ENCODE measurements around the gene MYH9.

MYH9 gene

DNA sequence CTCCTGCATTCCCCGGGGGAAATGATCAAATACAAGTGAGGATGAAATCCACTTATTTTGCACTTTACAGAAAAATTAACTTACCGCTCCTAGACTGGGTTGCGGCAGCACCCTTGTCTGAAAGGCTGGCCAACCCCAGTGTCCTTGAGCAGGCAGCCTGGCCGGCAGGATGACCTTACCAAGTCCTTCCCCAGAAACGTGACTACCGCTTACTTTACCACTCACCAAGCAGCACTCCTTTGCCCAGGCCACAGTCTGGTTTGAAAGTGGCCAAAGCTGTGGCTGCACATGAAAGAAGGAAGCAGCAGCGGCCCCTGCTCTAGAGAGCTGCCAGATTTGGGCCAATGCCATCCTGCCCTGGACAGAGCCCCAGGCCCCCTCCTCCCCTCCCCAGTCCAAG, 20.3 kb downstream of the MYH9 start:
- Histone ChIP-seq H3K4me2 (ENCODE audit: low read depth, low read length, poor library complexity, severe bottlenecking) (no peak overlapping the region), H3F3A (ENCODE audit: insufficient read depth) (0 out of 2 replicates have a peak, but pooled peaks cover 2% of the 10 kb centered on the region), H3K9me3 (ENCODE audit: insufficient read depth, low read length) (no peaks in the 10 kb centered on the region), H3K4me3 (ENCODE audit: insufficient read depth, low read length, poor library complexity, severe bottlenecking) (no peak overlapping the region), H3K27me3 (ENCODE audit: low read length) (no peaks in the 10 kb centered on the region), H3K36me3 (ENCODE audit: low read length) (no peaks in the 10 kb centered on the region), H3K79me2 (ENCODE audit: insufficient read depth, low read length) (peaks cover 100% of the 10 kb centered on the region), H3K27ac (ENCODE audit: low read depth, low read length) (no peak overlapping the region), H2AFZ (ENCODE audit: low read depth, low read length, severe bottlenecking) (no peak overlapping the region), H3K9me2 (replicated peaks; ENCODE audit: insufficient read depth, low read length) (no peaks in the 10 kb centered on the region), H3K9ac (ENCODE audit: low read length) (no peak overlapping the region), H4K20me1 (ENCODE audit: low read depth, low read length) (peaks cover 10% of the 10 kb centered on the region; the same call in 1 of the 2 replicates)
- no peak for TF ChIP-seq EZH2phosphoT487 (conservative IDR thresholded peaks at IDR 0.05; ENCODE audit: low read length)
- TF ChIP-seq, protein P1, sequence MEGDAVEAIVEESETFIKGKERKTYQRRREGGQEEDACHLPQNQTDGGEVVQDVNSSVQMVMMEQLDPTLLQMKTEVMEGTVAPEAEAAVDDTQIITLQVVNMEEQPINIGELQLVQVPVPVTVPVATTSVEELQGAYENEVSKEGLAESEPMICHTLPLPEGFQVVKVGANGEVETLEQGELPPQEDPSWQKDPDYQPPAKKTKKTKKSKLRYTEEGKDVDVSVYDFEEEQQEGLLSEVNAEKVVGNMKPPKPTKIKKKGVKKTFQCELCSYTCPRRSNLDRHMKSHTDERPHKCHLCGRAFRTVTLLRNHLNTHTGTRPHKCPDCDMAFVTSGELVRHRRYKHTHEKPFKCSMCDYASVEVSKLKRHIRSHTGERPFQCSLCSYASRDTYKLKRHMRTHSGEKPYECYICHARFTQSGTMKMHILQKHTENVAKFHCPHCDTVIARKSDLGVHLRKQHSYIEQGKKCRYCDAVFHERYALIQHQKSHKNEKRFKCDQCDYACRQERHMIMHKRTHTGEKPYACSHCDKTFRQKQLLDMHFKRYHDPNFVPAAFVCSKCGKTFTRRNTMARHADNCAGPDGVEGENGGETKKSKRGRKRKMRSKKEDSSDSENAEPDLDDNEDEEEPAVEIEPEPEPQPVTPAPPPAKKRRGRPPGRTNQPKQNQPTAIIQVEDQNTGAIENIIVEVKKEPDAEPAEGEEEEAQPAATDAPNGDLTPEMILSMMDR (IDR thresholded peaks at IDR 0.05; ENCODE audit: insufficient read depth, low read length, poor library complexity, severe bottlenecking): no peak

DNA sequence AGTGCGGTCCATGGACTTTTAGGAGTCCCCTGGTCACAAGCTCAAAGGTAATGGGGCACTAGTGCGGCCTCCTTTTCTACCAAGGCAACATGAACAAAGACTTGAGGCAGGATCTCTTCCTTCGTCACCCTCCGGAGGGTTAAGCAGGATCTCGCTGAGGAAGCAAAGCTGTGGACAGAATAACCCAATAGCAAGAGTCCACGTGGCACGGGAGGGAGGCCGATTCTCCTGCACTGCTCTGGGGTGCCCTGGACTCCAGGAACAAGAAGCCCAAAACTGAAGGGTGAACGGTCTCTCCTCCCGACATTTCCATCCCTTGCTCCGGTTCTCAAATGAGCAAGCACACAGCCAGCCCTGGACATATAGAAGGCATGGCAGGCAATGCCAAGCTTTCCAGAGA, 20.7 kb downstream of the MYH9 start:
- Histone ChIP-seq H4K20me1 (ENCODE audit: low read depth, low read length) (peaks cover 10% of the 10 kb centered on the region; the same call in 1 of the 2 replicates), H3K4me3 (ENCODE audit: insufficient read depth, low read length, poor library complexity, severe bottlenecking) (no peak overlapping the region), H2AFZ (ENCODE audit: low read depth, low read length, severe bottlenecking) (no peak overlapping the region), H3K36me3 (ENCODE audit: low read length) (no peaks in the 10 kb centered on the region), H3K9me3 (ENCODE audit: insufficient read depth, low read length) (no peaks in the 10 kb centered on the region), H3K79me2 (ENCODE audit: insufficient read depth, low read length) (peaks cover 100% of the 10 kb centered on the region), H3K27me3 (ENCODE audit: low read length) (no peaks in the 10 kb centered on the region), H3F3A (ENCODE audit: insufficient read depth) (0 out of 2 replicates have a peak, but pooled peaks cover 1% of the 10 kb centered on the region), H3K4me2 (ENCODE audit: low read depth, low read length, poor library complexity, severe bottlenecking) (no peak overlapping the region), H3K9ac (ENCODE audit: low read length) (no peak overlapping the region), H3K9me2 (replicated peaks; ENCODE audit: insufficient read depth, low read length) (no peaks in the 10 kb centered on the region), H3K27ac (ENCODE audit: low read depth, low read length) (no peak overlapping the region)
- TF ChIP-seq, protein P1 (IDR thresholded peaks at IDR 0.05; ENCODE audit: insufficient read depth, low read length, poor library complexity, severe bottlenecking): no peak
- TF ChIP-seq EZH2phosphoT487 (conservative IDR thresholded peaks at IDR 0.05; ENCODE audit: low read length): no peak

DNA sequence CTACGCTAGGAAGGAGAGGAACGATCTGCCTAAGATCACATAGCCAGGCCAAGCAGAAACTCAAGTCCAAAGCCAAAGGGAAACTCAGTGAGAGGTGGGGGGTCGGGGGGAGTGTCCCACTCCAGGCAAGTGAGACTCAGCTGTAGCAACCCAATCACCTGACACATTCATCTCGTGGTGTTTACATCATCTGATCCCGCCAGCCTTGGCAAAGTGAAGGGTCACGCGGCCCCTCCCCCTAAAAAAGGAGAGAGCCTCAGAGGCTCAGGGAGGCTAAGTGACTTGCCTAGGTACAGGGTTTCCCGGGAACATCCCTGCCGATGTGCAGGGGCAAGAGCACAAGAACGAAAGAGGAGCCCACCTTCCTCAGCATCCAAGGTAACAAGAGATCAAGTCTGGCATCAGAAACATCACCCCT, 21.5 kb downstream of the MYH9 start:
- no peak overlapping the region for H3K27ac ChIP-seq (ENCODE audit: low read depth, low read length)
- H4K20me1 ChIP-seq (ENCODE audit: low read depth, low read length): peaks cover 6% of the 10 kb centered on the region; the same call in 1 of the 2 replicates
- TF ChIP-seq, protein P1 (IDR thresholded peaks at IDR 0.05; ENCODE audit: insufficient read depth, low read length, poor library complexity, severe bottlenecking): no peak
- TF ChIP-seq EZH2phosphoT487 (conservative IDR thresholded peaks at IDR 0.05; ENCODE audit: low read length): no peak
- H3K79me2 ChIP-seq (ENCODE audit: insufficient read depth, low read length): peaks cover 100% of the 10 kb centered on the region
- no peaks in the 10 kb centered on the region for H3K36me3 ChIP-seq (ENCODE audit: low read length)
- H3K9me2 ChIP-seq (replicated peaks; ENCODE audit: insufficient read depth, low read length): no peaks in the 10 kb centered on the region
- H3F3A ChIP-seq (ENCODE audit: insufficient read depth): no peaks in the 10 kb centered on the region
- H3K9ac ChIP-seq (ENCODE audit: low read length): no peak overlapping the region
- no peak overlapping the region for H2AFZ ChIP-seq (ENCODE audit: low read depth, low read length, severe bottlenecking)
- H3K4me3 ChIP-seq (ENCODE audit: insufficient read depth, low read length, poor library complexity, severe bottlenecking): no peak overlapping the region
- no peaks in the 10 kb centered on the region for H3K27me3 ChIP-seq (ENCODE audit: low read length)
- H3K9me3 ChIP-seq (ENCODE audit: insufficient read depth, low read length): no peaks in the 10 kb centered on the region
- no peak overlapping the region for H3K4me2 ChIP-seq (ENCODE audit: low read depth, low read length, poor library complexity, severe bottlenecking)

Data from SU-DHL-6 (cell line).